Ovary (tissue), 9 donors: ENCODE results near the gene PPARA. TPM values are rescaled to one million over a fixed set of nuclear protein-coding genes. Genes with fewer than 3 reads are reported as not detected.

Source experiments
- DNase-seq, 5 donors: peaks; one replicate each; pipeline ENCODE4 v3.0.0-alpha.2; 2019 to 2020
- H3K27ac ChIP-seq, 2 donors: fragments of 200-600 bp; one replicate each; pipeline versions ENCODE4 v1.5.1 to v1.8.0; 2019 to 2022
- H3K27me3 ChIP-seq: fragments of 200-600 bp; one replicate; pipeline ENCODE4 v1.8.0; 2022
- H3K36me3 ChIP-seq: fragments of 200-600 bp; sonication (generic); one replicate; pipeline ENCODE4 v1.5.1; 2019
- H3K4me1 ChIP-seq: one replicate; pipeline ENCODE4 v1.8.1; 2013; ENCODE audit warnings: mild to moderate bottlenecking, moderate library complexity; ENCODE audit not compliant: insufficient read depth
- H3K4me3 ChIP-seq: fragments of 200-600 bp; sonication (generic); one replicate; pipeline ENCODE4 v1.5.1; 2017
- H3K9me3 ChIP-seq, 2 donors: fragments of 200-600 bp in 1 of 2; sonication (generic) in 1 of 2; one replicate each; pipeline versions ENCODE4 v1.5.1 to v1.8.1; 2013 to 2019; ENCODE audit warnings: mild to moderate bottlenecking in 1 of 2, moderate library complexity in 1 of 2
- CTCF ChIP-seq, 3 donors: fragments of 450-650 bp in 2 of 3; fragments of 200-600 bp in 1 of 3; IDR thresholded peaks; one replicate each; pipeline versions ENCODE4 v1.5.1 to v1.8.0; 2016 to 2022; ENCODE audit warnings: antibody characterized with exemption in 3 of 3, mild to moderate bottlenecking in 1 of 3
- EP300 ChIP-seq: sonication (generic); formaldehyde crosslinking; IDR thresholded peaks from one replicate; pipeline ENCODE4 v1.6.1; 2017; ENCODE audit warnings: antibody characterized with exemption
- POLR2A ChIP-seq: fragments of 450-650 bp; IDR thresholded peaks from one replicate; pipeline ENCODE4 v1.6.1; 2017; ENCODE audit warnings: antibody characterized with exemption, mild to moderate bottlenecking, moderate library complexity
- WGBS, 3 donors: extraction: QIAGEN DNeasy Blood & Tissue Kit in 1 of 3; methylation state at CpG; one replicate each; pipeline versions ENCODE4 v1.1.5 to v1.1.7; 2013 to 2017; 5-methylcytosine and 5-hydroxymethylcytosine counted together
- intact Hi-C, 4 donors: fragments of 100-400 bp; cut with DNase I; formaldehyde crosslinking; loops; one replicate each; pipeline versions ENCODE4 v1.11.0 to v1.15.1; 2022 to 2023
- polyA plus RNA-seq, 2 donors: library from polyadenylated mRNA; stranded (reverse); fragments of 200-250 nt in 1 of 2; fragments of 350-450 nt in 1 of 2; fragmentation: Illumina TruSeq in 1 of 2; extraction: RNeasy Lipid Tissue Mini Kit (QIAGEN cat#74804) in 1 of 2; gene quantifications; one replicate each; pipeline ENCODE4 v1.2.3, GENCODE V29; 2013 to 2014
- total RNA-seq, 7 donors: library from RNA; depleted of rRNA in 2 of 7; stranded (reverse); fragments of >200 nt in 2 of 7; fragmentation: NEBNext Ultra II Directional in 3 of 7; extraction: Animal tissue kit (Norgen Biotek cat#: 25700) in 3 of 7; gene quantifications; one replicate each; pipeline versions ENCODE4 v1.1.0 to v1.2.4, GENCODE V29; 2016 to 2023
- donor health status: DM: no; HTN: no; CAD: no; lungs with moderate emphysema.
- donor health status: DM: no; HTN: no; CAD: no.
- donor health status: Bipolar disorder and iron deficiency.
- donor health status: DM: yes; HTN: yes; CAD: no.
- donor health status: DM: no; HTN: no; CAD: no.
- donor health status: DM: yes; HTN: yes; CAD: no.

The PPARA gene
- total and polyA plus RNA-seq, 9 donors: 9.7 to 41.0 (median 29.9) TPM

DNA sequence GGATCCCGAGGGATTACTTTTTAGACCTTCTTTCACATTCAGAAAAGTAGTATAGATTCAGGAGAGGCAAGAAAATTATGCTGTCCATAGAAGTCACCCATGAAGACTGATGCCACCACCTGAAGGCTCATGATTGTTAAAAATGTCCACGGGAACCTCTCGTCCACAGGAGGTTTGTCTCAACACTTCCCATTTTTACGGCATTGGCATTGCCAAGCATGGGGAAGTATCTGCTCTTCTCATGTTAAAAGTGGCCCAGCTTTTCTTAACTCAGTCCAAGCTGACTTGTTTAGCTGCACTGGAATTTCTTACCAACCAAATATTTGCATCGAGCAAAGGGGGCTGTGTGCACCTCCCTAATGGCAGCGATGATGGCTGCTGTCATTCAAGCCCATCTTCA, 90.2 kb downstream of the PPARA start:
- Histone ChIP-seq H3K27me3 (no peaks in the 10 kb centered on the region), H3K4me3 (no peak overlapping the region), H3K36me3 (no peaks in the 10 kb centered on the region), H3K9me3 (no peaks in the 10 kb centered on the region), H3K4me1 (peaks cover 6% of the 10 kb centered on the region), H3K27ac (no peak overlapping the region)
- no peak for DNase-seq
- intact Hi-C loops: no loop called here
- WGBS, 3 donors: 89 to 92% (median 91%) methylated on average over 6 of the region's 6 CpGs
- TF ChIP-seq POLR2A (no peak), EP300 (no peak), CTCF (IDR thresholded peaks at IDR 0.05) (no peak)

DNA sequence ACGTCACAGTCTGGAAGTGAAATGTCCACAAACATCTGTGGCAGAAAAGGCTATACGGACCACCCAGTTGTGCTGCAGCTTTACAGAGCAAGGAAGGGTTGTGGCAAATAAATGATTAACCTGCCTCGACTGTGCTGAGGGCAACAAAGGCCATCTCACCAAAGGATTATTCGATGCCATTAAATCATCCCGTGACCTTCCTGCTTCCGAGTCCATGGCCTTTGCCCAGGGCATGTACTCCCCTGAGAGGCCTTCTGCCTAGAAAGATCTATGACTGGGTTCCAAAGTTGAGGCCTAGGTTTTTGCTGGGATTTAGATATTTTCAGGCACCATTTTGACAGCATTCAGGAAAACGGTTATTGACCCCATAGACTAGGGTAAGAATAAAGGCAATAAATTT, 90.6 kb downstream of the PPARA start:
- no peak for TF ChIP-seq CTCF (IDR thresholded peaks at IDR 0.05)
- no peak for TF ChIP-seq EP300
- no peak for TF ChIP-seq POLR2A
- intact Hi-C loops: no loop called here
- WGBS, 3 donors: 71 to 81% (median 77%) methylated on average over 7 of the region's 7 CpGs
- peaks cover 9% of the 10 kb centered on the region for H3K4me1 ChIP-seq
- H3K4me3 ChIP-seq: no peak overlapping the region
- no peaks in the 10 kb centered on the region for H3K27me3 ChIP-seq
- H3K27ac ChIP-seq: no peak overlapping the region
- no peaks in the 10 kb centered on the region for H3K9me3 ChIP-seq
- DNase-seq: no peak
- H3K36me3 ChIP-seq: no peaks in the 10 kb centered on the region

GRCh38 chr22:46241396-46242007, 91.2 kb downstream of the PPARA start:
- intact Hi-C loops: no loop called here
- WGBS, 3 donors: 34 to 41% (median 35%) methylated on average over 5 of the region's 5 CpGs
- H3K27me3 ChIP-seq: no peaks in the 10 kb centered on the region
- H3K36me3 ChIP-seq: no peaks in the 10 kb centered on the region
- no peaks in the 10 kb centered on the region for H3K9me3 ChIP-seq
- no peak overlapping the region for H3K27ac ChIP-seq
- no peak for TF ChIP-seq CTCF (IDR thresholded peaks at IDR 0.05)
- no peak for TF ChIP-seq POLR2A
- TF ChIP-seq EP300: no peak
- no peak overlapping the region for H3K4me3 ChIP-seq
- no peak for DNase-seq
- H3K4me1 ChIP-seq: peaks cover 9% of the 10 kb centered on the region

- intact Hi-C loops: no loop called here
- TF ChIP-seq POLR2A: no peak
- no peak for TF ChIP-seq CTCF (IDR thresholded peaks at IDR 0.05)
- no peak for TF ChIP-seq EP300
- Histone ChIP-seq H3K27ac (no peak overlapping the region), H3K36me3 (no peaks in the 10 kb centered on the region), H3K4me3 (no peak overlapping the region), H3K9me3 (no peaks in the 10 kb centered on the region), H3K27me3 (no peaks in the 10 kb centered on the region), H3K4me1 (peaks cover 9% of the 10 kb centered on the region)
- WGBS, 3 donors: 76 to 85% (median 80%) methylated on average over 10 of the region's 10 CpGs
- no peak for DNase-seq
These were observed 91.8 kb downstream of the PPARA start for GRCh38 chr22:46242076-46242475.
